HG03045 (cell line): ENCODE measurements around the gene CNTN1.

ENCODE experiments used
- ATAC-seq: cut with Tn5 transposase; IDR thresholded peaks from one replicate; pipeline ENCODE4 v1.9.1; 2021; ENCODE audit warnings: mild to moderate bottlenecking, moderate library complexity; ENCODE audit not compliant: unreplicated experiment

The CNTN1 gene

DNA sequence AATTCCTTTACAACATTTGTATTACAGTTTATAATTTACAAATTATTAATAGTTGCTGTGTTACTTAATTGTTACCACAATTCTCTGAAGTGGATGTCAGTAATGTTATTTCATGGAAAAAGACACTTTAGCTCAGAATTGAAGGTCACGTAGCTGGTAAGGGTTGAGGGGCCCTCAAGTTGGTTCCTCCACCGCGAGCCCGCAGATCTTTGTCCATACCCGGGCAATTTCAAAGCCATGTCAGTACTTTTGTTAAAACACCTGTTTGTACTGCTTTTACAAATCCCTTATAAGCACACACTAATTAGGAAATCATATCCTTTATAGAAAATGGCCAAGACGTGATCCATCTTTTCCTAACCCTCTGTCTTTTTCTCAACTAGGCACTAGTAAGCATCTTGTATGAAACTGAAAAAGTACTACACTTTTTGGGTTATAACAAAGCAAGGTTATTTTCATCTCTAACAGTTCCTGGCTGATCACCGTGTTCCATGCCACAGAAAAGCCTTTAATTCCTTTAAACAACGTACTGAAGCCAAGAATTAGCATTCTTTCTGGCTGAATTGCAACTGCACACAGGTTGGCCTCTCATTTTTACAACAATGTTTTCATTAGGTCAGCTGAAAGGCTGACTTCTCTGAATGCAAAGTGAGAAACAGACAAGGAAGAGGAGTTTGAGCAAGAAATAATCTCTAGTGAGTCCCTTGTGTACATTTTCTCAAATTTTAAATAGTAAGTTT is 76.1 kb downstream of the CNTN1 start:
- ATAC-seq, result no peak

DNA sequence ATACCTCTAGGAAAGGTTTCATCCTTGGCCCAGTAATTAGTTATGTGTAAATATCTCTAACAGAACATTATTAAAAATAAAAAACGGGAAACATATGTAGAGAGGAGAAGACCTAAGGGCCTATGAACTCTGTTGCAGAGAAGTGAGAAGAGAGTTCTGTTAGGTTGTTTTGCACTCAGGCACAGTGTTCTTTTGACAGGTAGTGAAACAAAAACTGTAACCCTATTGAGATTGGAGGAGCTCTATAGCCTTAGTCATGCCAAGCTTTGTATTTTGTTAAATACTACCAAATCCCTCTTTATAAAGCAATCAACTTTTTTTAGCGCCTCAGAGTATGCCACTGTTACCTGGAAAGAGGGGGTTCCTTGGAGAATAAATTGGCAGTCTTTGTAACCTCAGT is 77.6 kb downstream of the CNTN1 start:
- ATAC-seq, result no peak

DNA sequence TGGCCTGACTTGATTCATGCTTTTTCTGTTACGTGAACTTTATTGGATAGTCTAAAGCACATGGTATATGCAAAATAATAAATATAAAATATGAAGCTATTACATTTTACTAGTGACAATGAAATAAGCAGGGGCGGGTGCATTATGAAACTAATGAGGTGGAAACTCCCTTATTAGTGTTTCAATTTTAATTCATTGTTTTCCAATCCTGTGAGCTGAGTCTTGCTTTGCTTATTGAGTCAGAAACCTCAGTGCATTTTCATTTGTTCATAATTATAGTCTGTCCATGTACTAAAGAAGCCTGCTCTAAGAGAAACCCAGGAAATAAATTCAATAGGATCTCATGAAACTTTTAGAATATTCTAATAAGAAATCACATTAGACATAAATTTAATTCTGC is 78.5 kb downstream of the CNTN1 start:
- no peak for ATAC-seq

GRCh38 chr12:40775661-40776060 is 83.4 kb downstream of the CNTN1 start:
- ATAC-seq, result no peak

DNA sequence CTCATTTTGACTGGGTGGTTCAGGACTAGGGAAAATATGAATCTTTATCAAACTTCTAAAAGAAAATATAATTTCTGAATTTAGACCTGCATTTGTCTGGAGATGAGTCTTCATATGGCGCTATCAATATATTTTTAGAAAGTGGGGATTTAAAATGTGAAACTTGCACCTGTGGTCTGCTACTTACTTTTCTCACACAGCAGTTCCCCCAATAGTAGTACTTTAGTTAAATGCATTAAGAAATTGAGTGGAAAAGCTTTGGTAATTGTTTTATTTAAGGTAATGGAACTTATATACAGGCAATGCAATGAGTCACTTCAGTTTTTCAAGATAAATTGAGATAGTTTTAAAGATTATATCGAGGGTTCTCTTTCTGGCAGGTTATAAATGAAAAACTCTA is 91.9 kb downstream of the CNTN1 start:
- ATAC-seq, result no peak

DNA sequence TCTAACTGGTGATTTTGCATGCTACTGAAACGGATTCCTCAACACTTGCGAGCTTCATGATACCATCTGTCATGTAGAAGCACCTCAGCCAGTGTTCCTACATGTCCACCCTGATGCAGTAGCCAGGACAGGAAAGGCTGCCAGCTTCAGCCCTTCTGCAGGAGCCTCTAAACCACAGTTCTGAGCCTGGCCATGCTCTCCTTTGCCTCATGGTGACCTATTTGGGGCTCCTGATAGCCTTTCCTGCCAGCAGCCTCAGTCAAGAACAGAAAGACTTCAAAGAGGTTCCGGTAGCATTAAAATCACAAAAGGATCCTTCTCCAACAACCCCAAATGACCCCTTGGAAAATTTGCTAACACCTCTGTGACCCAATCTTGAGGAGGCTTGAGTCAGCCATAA is 96.0 kb downstream of the CNTN1 start:
- ATAC-seq, result no peak

GRCh38 chr12:40792792-40793386 is 100.7 kb downstream of the CNTN1 start:
- no peak for ATAC-seq

GRCh38 chr12:40793471-40793870 is 101.2 kb downstream of the CNTN1 start:
- no peak for ATAC-seq

GRCh38 chr12:40794087-40794486 is 101.8 kb downstream of the CNTN1 start:
- no peak for ATAC-seq

- ATAC-seq, result no peak
Observed at GRCh38 chr12:40801082-40801481, 108.8 kb downstream of the CNTN1 start.

DNA sequence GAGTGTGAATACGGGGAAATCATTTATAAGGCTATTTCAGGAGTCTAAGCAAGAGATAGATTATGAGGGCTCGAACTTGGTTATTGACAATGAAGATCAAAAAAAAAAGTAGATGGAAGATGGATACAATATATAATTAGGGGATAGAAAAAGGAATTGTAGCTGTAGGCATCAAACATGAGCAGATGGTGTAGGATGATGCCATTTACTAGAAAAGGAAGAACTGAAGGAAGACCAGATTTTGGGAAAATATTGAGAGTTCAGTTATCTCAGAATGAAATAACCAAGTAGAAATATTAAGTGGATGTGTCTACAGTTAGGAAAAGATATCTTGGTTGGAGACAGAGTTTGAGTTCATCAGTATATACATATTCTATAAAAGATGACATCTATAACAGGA is 109.6 kb downstream of the CNTN1 start:
- ATAC-seq, result no peak

DNA sequence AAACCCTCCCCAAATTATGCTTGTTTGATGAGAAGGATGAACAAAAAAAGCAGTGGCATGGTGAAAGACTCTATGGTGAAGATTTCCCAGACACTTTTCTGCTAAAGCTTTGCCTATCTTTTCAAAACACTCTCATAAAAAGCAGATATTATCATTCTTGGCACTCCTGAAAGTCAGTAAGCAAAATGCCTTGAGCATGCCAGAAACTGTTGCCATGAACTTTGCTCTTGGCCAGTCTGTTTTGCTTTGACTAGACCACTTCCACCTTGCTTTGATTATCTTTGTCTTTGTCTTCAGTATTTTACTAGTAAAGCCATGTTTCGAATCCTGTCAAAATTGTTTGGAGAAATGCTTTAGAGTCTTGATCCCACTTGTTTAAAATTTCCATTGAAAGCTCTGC is 110.4 kb downstream of the CNTN1 start:
- ATAC-seq, result no peak

DNA sequence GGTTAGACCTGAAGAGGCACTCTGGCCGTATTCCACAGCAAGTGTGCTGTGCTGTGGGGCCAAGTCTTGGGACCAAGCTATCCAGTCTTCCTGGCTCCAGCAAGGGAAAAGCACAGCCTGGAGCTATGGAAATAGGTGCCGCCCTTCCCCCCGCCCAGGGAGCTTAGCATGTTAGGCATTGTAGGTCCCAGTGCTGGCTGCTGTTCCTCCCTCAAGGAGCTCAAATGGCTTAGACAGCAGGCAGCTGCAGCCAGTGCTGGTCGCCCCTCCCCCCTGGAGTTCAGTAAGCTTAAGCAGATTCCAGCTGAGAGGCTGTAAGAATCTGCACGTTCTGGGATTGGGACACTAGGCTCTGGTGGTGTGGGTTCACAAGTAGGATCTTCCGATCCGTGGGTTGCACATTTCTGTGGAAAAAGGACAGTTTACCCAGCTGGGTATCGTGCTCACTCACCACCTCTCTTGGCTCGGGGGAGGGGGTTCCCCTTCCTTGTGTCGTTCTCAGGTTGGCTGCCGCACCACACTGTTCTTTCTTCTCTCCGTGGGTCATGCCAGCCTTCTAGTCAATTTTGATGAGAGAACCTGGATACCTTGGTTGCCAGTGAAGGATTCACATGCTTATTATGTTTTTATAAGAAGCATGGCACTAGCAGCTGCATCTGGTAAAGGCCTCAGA is 127.3 kb downstream of the CNTN1 start:
- ATAC-seq, result no peak

DNA sequence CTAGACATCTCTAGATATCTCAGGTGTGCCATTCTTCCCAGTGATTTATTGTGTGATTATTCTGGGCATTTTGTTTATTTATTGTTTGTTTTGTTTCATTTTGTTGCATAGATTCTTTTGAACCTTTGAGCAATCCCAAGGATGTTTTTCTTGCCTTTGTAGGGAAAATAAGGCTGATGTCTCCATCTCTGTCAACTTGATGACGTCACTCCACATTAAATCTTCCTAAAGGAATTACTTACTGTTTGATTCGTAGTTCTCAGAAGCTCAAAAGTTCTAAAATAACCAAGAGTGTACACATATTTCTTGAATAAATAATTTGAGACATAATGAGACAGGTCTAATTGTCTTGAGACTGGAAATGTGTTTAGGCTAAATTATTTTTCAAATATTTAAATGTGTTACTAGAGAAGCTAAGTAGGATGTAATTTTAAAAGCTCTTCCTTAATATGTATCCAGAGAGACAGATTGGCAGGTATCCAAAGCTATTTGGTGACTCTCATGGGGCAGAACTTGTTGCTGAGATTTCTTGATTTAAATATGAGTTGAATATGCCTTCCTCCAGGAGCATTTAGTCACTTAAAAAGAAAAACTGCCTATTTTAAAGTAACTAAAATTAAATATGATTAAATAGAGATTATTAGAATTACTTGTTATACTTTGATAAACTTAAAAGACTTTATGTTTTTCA is 128.7 kb downstream of the CNTN1 start:
- ATAC-seq, result no peak

- no peak for ATAC-seq
Observed at GRCh38 chr12:40825156-40825555, 132.9 kb downstream of the CNTN1 start.

GRCh38 chr12:40827683-40828592 is 135.7 kb downstream of the CNTN1 start:
- ATAC-seq, result no peak

GRCh38 chr12:40828593-40828990 is 136.4 kb downstream of the CNTN1 start:
- no peak for ATAC-seq

DNA sequence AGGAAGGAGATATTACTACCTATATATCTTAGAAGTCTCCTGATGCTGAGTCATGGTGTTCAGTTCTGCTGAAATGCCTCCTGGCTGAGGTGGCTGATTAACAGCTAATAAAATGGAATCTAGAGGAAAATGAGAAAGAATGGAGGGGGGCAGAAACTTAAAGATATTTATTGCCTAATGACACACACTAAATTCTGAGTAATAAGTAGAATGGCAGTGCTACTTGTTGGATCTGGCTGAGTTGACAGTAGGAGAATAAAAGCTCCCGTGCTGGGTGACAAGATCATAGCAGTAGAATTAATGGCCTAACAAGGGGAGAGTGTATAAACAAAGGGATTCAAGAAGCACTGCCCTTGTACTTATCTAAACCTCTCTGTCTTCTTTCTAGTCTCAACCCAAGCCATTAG is 137.5 kb downstream of the CNTN1 start:
- ATAC-seq, result no peak

DNA sequence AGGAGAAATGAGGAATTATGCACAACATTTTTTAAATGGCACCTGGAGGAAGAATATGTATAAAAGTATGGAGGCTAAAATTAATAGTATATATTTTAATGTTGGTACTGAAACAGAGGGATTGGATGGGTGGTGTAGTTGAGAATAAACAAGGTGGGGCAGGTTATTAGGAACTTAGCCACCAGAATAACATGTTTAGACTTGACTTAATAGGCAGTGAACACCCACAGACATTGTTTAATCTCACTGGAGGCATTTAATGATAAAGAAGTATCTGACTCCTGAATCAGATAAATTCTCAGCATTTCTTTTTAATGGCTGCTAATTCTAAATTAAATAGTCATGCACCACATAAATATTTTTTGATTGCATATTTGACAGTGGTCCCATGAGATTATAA is 139.7 kb downstream of the CNTN1 start:
- ATAC-seq, result no peak

DNA sequence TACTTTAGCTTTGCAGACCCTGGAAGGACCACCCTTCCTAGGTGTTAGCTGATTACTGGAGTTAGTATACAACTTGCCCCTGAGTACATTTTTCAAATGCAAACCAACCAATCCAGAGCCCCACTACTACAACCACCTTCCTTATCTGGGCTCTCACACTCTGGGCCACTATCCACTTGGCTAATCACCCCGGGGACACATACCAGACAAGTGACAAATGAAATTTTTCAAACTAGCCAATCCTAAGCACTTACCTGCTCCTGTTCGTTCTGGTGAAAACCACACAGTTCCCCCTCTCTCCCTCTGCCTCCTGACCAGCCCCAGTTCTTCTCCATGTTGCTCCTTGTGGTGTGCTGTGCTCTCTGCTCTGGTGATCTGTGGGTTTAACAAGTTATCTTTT is 140.4 kb downstream of the CNTN1 start:
- no peak for ATAC-seq

DNA sequence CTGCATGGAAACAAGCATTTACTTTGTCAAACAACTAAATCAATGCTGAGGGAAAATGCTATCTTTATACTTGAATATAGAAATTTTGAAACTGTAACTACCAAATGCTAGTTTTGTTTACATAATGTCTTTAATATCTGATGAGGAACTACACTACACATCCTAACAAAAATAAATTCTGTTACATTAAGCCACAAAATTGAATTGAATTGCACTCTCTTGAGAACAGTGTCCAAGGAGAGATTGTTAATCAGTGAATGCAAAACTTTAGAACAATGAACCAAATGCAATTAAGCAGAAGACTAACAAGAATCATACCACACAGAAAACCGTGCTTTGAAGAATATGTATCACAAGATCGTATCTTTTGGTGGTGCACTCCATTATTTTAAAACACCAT is 141.6 kb downstream of the CNTN1 start:
- ATAC-seq, result no peak
